Measurements from ENCODE around the gene ABCC6. TPM values are rescaled to one million over a fixed set of nuclear protein-coding genes. Genes with fewer than 3 reads are reported as not detected.

ABCC6 gene
- total and polyA plus RNA-seq, 2 donors (not counting 1 experiment from before 2014, with no cell fraction given) = 0.27 TPM; not detected in 1

GRCh38 chr16:16143931-16144330, 79.4 kb downstream of the ABCC6 start:
- H3K27ac ChIP-seq (ENCODE audit: low read length in 2 of 2) = no peak overlapping the region
- Mint-ChIP-seq H3K27me3 (no peaks in the 10 kb centered on the region), H3K9me3 (ENCODE audit: insufficient read depth) (no peaks in the 10 kb centered on the region), H3K4me1 (peaks cover 11% of the 10 kb centered on the region), H3K27ac (no peak overlapping the region), H3K4me3 (no peak overlapping the region)
- H2AFZ ChIP-seq (ENCODE audit: insufficient read depth, low read depth, low read length, poor library complexity, severe bottlenecking) = no peak overlapping the region
- ChIA-PET POLR2A (no interaction called here), CTCF (no interaction called here)
- intact Hi-C loops (cut with micrococcal nuclease) = no loop called here
- H3K9me3 ChIP-seq (ENCODE audit: control extremely low read depth in 1 of 3, control insufficient read depth in 2 of 3, insufficient read depth in 1 of 3, low read length in 2 of 3) = peaks cover 0 to 4% (median 0%) of the 10 kb centered on the region in 3 donors
- no peaks in the 10 kb centered on the region for H4K20me1 ChIP-seq (ENCODE audit: control insufficient read depth, insufficient read depth, low read length, poor library complexity, severe bottlenecking)
- H3K4me1 ChIP-seq (ENCODE audit: control insufficient read depth in 2 of 2, insufficient read depth in 2 of 2, low read length in 2 of 2) = no peaks in the 10 kb centered on the region
- H3K36me3 ChIP-seq (replicated peaks in 1 of 2; ENCODE audit: control extremely low read depth in 1 of 2, control insufficient read depth in 1 of 2, extremely low read depth in 1 of 2, insufficient read depth in 2 of 2, low read length in 1 of 2) = peaks cover 0 to 55% of the 10 kb centered on the region in 2 experiments
- no peak overlapping the region for H3K4me3 ChIP-seq (ENCODE audit: control extremely low read depth in 1 of 5, extremely low read depth in 1 of 5, insufficient read depth in 1 of 5, low read depth in 2 of 5, low read length in 4 of 5)
- DNase-seq = no peak
- H3K27me3 ChIP-seq (replicated peaks in 1 of 4; ENCODE audit: control extremely low read depth in 1 of 4, control insufficient read depth in 3 of 4, insufficient read depth in 4 of 4, low read length in 3 of 4) = no peaks in the 10 kb centered on the region
- H3K4me2 ChIP-seq (replicated peaks; ENCODE audit: low read depth, low read length, poor library complexity, severe bottlenecking) = no peak overlapping the region
- H3K79me2 ChIP-seq (ENCODE audit: control insufficient read depth, insufficient read depth, low read length) = no peaks in the 10 kb centered on the region
- WGBS (ENCODE audit: insufficient coverage) = no CpG with 5 or more reads among the region's 8 CpGs
- no peak overlapping the region for H3K9ac ChIP-seq (ENCODE audit: low read length)
- ATAC-seq (ENCODE audit: low read depth) = no peak
- no peak for TF ChIP-seq EZH2 (IDR thresholded peaks at IDR 0.05; ENCODE audit: borderline replicate concordance, insufficient read depth, low read depth, low read length, poor library complexity, severe bottlenecking)
- TF ChIP-seq CTCF (IDR thresholded peaks at IDR 0.05) = no peak

GRCh38 chr16:16143038-16143763, 80.1 kb downstream of the ABCC6 start:
- Histone ChIP-seq H3K36me3 (replicated peaks in 1 of 2; ENCODE audit: control extremely low read depth in 1 of 2, control insufficient read depth in 1 of 2, extremely low read depth in 1 of 2, insufficient read depth in 2 of 2, low read length in 1 of 2) (peaks cover 0 to 62% of the 10 kb centered on the region in 2 experiments), H3K4me2 (replicated peaks; ENCODE audit: low read depth, low read length, poor library complexity, severe bottlenecking) (no peak overlapping the region), H3K9me3 (ENCODE audit: control extremely low read depth in 1 of 3, control insufficient read depth in 2 of 3, insufficient read depth in 1 of 3, low read length in 2 of 3) (peaks cover 0 to 4% (median 0%) of the 10 kb centered on the region in 3 donors), H3K4me3 (ENCODE audit: control extremely low read depth in 1 of 5, extremely low read depth in 1 of 5, insufficient read depth in 1 of 5, low read depth in 2 of 5, low read length in 4 of 5) (no peak overlapping the region), H3K27ac (ENCODE audit: low read length in 2 of 2) (no peak overlapping the region), H4K20me1 (ENCODE audit: control insufficient read depth, insufficient read depth, low read length, poor library complexity, severe bottlenecking) (no peaks in the 10 kb centered on the region), H2AFZ (ENCODE audit: insufficient read depth, low read depth, low read length, poor library complexity, severe bottlenecking) (no peak overlapping the region), H3K27me3 (replicated peaks in 1 of 4; ENCODE audit: control extremely low read depth in 1 of 4, control insufficient read depth in 3 of 4, insufficient read depth in 4 of 4, low read length in 3 of 4) (no peaks in the 10 kb centered on the region), H3K4me1 (ENCODE audit: control insufficient read depth in 2 of 2, insufficient read depth in 2 of 2, low read length in 2 of 2) (no peaks in the 10 kb centered on the region), H3K79me2 (ENCODE audit: control insufficient read depth, insufficient read depth, low read length) (no peaks in the 10 kb centered on the region), H3K9ac (ENCODE audit: low read length) (no peak overlapping the region)
- Mint-ChIP-seq H3K4me1 (peaks cover 11% of the 10 kb centered on the region), H3K27ac (peak overlapping the region; percentile 41), H3K4me3 (peak overlapping the region; percentile 19), H3K9me3 (ENCODE audit: insufficient read depth) (no peaks in the 10 kb centered on the region), H3K27me3 (no peaks in the 10 kb centered on the region)
- WGBS (ENCODE audit: insufficient coverage) = 79% methylated on average over 12 of the region's 15 CpGs
- ATAC-seq (ENCODE audit: low read depth) (peak; percentile 33), DNase-seq (no peak)
- intact Hi-C loops (cut with micrococcal nuclease) = no loop called here
- POLR2A ChIA-PET = interaction anchor here (0.7 kb wide), 1 partner anchor 146 kb away, joined by 3 read pairs; no protein-coding TSS in a partner anchor
- no peak for TF ChIP-seq EZH2 (IDR thresholded peaks at IDR 0.05; ENCODE audit: borderline replicate concordance, insufficient read depth, low read depth, low read length, poor library complexity, severe bottlenecking)
- TF ChIP-seq CTCF (IDR thresholded peaks at IDR 0.05) = peak; percentile 35
- CTCF ChIA-PET = no interaction called here
